GM23338 (cell line): ENCODE measurements around the gene CRYAB. TPM values are rescaled to one million over a fixed set of nuclear protein-coding genes. Genes with fewer than 3 reads are reported as not detected.
A peak's percentile ranks its signal among the peaks of the same experiment; 100 is the strongest.

Experiments
- ATAC-seq: fragments of 200-7000 bp; cut with Tn5 transposase; 3 replicates; pipeline ENCODE4 v1.9.1; 2020
- DNase-seq: peaks from one replicate; pipeline ENCODE4 v3.0.0-alpha.2; 2015; ENCODE audit warnings: low spot score
- H2AFZ ChIP-seq: fragments of 200-600 bp; sonication (generic); 2 replicates; pipeline ENCODE4 v1.8.0; 2016; ENCODE audit warnings: antibody characterized with exemption, mild to moderate bottlenecking, moderate library complexity
- H3F3A ChIP-seq: fragments of 200-600 bp; sonication (generic); replicated peaks from 2 replicates; pipeline ENCODE4 v1.8.0; 2017; ENCODE audit warnings: antibody characterized with exemption, mixed run types, low read depth
- H3K27ac ChIP-seq: fragments of 200-600 bp; sonication (generic); 2 replicates; pipeline ENCODE4 v1.6.1; 2016; ENCODE audit warnings: low read depth
- H3K27me3 ChIP-seq: fragments of 200-600 bp; sonication (generic); 2 replicates; pipeline ENCODE4 v1.8.0; 2016; ENCODE audit warnings: mild to moderate bottlenecking, mixed run types, moderate library complexity; ENCODE audit not compliant: insufficient read depth
- H3K36me3 ChIP-seq: fragments of 200-600 bp; sonication (generic); 2 replicates; pipeline ENCODE4 v1.8.0; 2016; ENCODE audit warnings: mild to moderate bottlenecking; ENCODE audit not compliant: insufficient read depth
- H3K4me1 ChIP-seq: fragments of 200-600 bp; sonication (generic); 2 replicates; pipeline ENCODE4 v1.8.0; 2016; ENCODE audit warnings: mild to moderate bottlenecking, moderate library complexity; ENCODE audit not compliant: insufficient read depth
- H3K4me2 ChIP-seq: fragments of 200-600 bp; sonication (generic); 2 replicates; pipeline ENCODE4 v1.7.1; 2017; ENCODE audit warnings: mixed run types
- H3K4me3 ChIP-seq: fragments of 200-600 bp; sonication (generic); 2 replicates; pipeline ENCODE4 v1.6.1; 2016; ENCODE audit warnings: mixed run types
- H3K79me2 ChIP-seq: fragments of 200-600 bp; sonication (generic); replicated peaks from 2 replicates; pipeline ENCODE4 v1.8.0; 2017; ENCODE audit warnings: mild to moderate bottlenecking; ENCODE audit not compliant: insufficient read depth
- H3K9me2 ChIP-seq: fragments of 200-600 bp; sonication (generic); 2 replicates; pipeline ENCODE4 v1.8.0; 2017; ENCODE audit not compliant: insufficient read depth
- H4K20me1 ChIP-seq: fragments of 200-600 bp; sonication (generic); replicated peaks from 2 replicates; pipeline ENCODE4 v1.8.0; 2017; ENCODE audit warnings: mild to moderate bottlenecking; ENCODE audit not compliant: insufficient read depth
- H3K27ac Mint-ChIP-seq: 2 replicates; pipeline ENCODE4 v1.8.0; 2020; ENCODE audit warnings: inconsistent platforms, mild to moderate bottlenecking, moderate library complexity, mixed read lengths
- H3K27me3 Mint-ChIP-seq: 3 replicates; pipeline ENCODE4 v1.8.0; 2022; ENCODE audit warnings: low read depth, mild to moderate bottlenecking, moderate library complexity, mixed read lengths, inconsistent platforms; ENCODE audit not compliant: insufficient read depth, poor library complexity
- H3K36me3 Mint-ChIP-seq: 3 replicates; pipeline ENCODE4 v1.8.0; 2021; ENCODE audit warnings: low read depth, mild to moderate bottlenecking, inconsistent platforms, moderate library complexity, mixed read lengths
- H3K4me1 Mint-ChIP-seq: 3 replicates; pipeline ENCODE4 v1.8.0; 2020; ENCODE audit warnings: mild to moderate bottlenecking, inconsistent platforms, mixed read lengths
- H3K4me3 Mint-ChIP-seq: 3 replicates; pipeline ENCODE4 v1.8.0; 2021; ENCODE audit warnings: moderate library complexity, mild to moderate bottlenecking, inconsistent platforms, mixed read lengths
- H3K9me3 Mint-ChIP-seq: 3 replicates; pipeline ENCODE4 v1.8.0; 2020; ENCODE audit warnings: moderate library complexity, mild to moderate bottlenecking, inconsistent platforms, mixed read lengths
- CREB1 ChIP-seq: fragments of 250-450 bp; sonication (Bioruptor Pico); IDR thresholded peaks from 2 replicates; pipeline ENCODE4 v1.5.0; 2020; ENCODE audit warnings: low read depth, mild to moderate bottlenecking, moderate library complexity
- EZH2 ChIP-seq: fragments of 200-600 bp; sonication (generic); IDR thresholded peaks from one replicate; pipeline ENCODE4 v1.8.0; 2017; ENCODE audit warnings: antibody characterized with exemption, mild to moderate bottlenecking, low read depth; ENCODE audit not compliant: unreplicated experiment
- EZH2phosphoT487 ChIP-seq: fragments of 200-600 bp; sonication (generic); IDR thresholded peaks from one replicate; pipeline ENCODE4 v1.8.1; 2018; ENCODE audit warnings: antibody characterized with exemption; ENCODE audit not compliant: unreplicated experiment
- JUNB ChIP-seq: IDR thresholded peaks from one replicate; pipeline ENCODE4 v1.6.1; 2016; ENCODE audit warnings: antibody characterized with exemption; ENCODE audit not compliant: unreplicated experiment
- NANOG ChIP-seq: IDR thresholded peaks from 2 replicates; pipeline ENCODE4 v1.6.1; 2016; ENCODE audit warnings: antibody characterized with exemption, borderline replicate concordance
- POLR2AphosphoS5 ChIP-seq: IDR thresholded peaks from 2 replicates; pipeline ENCODE4 v1.6.1; 2016; ENCODE audit warnings: antibody characterized with exemption, low read depth
- ZNF114 ChIP-seq: fragments of 250-450 bp; sonication (Bioruptor Pico); IDR thresholded peaks from 2 replicates; pipeline ENCODE4 v1.5.0; 2020; ENCODE audit warnings: mild to moderate bottlenecking, moderate library complexity
- polyA plus RNA-seq: library from polyadenylated mRNA; unstranded; fragments of >200 nt; fragmentation: Nextera tagmentation; extraction: Ambion mirVana; gene quantifications from 2 replicates; pipeline ENCODE4 v1.2.1, GENCODE V29; 2016
- total RNA-seq: library from RNA; depleted of rRNA; stranded (reverse); fragments of >200 nt; shearing (Covaris generic); gene quantifications from 2 replicates; pipeline ENCODE4 v1.2.3, GENCODE V29; 2014
- TF ChIP-seq, protein P1 (sequence below), 2 experiments: fragments of 200-600 bp in 1 of 2; sonication (generic) in 1 of 2; conservative IDR thresholded peaks; 2 replicates each; pipeline versions ENCODE4 v1.5.1 to v1.6.1; 2016 to 2017; ENCODE audit warnings: antibody characterized with exemption in 2 of 2, low read depth in 2 of 2, mild to moderate bottlenecking in 2 of 2, moderate library complexity in 1 of 2
- TF ChIP-seq, protein P2 (sequence below): IDR thresholded peaks from 2 replicates; pipeline ENCODE4 v1.6.1; 2016; ENCODE audit warnings: antibody characterized with exemption
- TF ChIP-seq, protein P3 (sequence below): IDR thresholded peaks from one replicate; pipeline ENCODE4 v1.6.1; 2018; ENCODE audit warnings: antibody characterized with exemption; ENCODE audit not compliant: unreplicated experiment

CRYAB gene
- total and polyA plus RNA-seq, 2 experiments from 2014 or later: 6.1 to 9.6 TPM

DNA sequence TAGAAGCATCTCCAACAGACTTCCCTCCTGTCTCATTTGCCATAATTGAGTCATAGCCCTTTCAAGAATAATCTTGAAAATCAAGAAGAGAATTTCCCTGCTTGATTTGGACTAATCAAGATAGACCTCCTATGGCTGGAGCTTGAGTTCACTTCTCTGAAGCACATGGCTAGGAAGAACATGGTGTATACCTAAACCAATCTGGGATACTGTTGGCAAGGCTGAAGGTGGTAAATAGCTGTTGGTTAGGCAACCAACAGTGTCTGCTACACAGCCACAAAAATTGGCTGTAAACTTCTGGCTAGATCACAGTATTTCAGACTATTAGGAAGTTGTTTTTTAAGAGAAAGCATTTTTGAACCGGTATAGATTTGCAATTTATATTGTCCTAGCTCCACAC, 4.9 kb downstream of the CRYAB start:
- no peak for TF ChIP-seq CREB1
- TF ChIP-seq, protein P1, sequence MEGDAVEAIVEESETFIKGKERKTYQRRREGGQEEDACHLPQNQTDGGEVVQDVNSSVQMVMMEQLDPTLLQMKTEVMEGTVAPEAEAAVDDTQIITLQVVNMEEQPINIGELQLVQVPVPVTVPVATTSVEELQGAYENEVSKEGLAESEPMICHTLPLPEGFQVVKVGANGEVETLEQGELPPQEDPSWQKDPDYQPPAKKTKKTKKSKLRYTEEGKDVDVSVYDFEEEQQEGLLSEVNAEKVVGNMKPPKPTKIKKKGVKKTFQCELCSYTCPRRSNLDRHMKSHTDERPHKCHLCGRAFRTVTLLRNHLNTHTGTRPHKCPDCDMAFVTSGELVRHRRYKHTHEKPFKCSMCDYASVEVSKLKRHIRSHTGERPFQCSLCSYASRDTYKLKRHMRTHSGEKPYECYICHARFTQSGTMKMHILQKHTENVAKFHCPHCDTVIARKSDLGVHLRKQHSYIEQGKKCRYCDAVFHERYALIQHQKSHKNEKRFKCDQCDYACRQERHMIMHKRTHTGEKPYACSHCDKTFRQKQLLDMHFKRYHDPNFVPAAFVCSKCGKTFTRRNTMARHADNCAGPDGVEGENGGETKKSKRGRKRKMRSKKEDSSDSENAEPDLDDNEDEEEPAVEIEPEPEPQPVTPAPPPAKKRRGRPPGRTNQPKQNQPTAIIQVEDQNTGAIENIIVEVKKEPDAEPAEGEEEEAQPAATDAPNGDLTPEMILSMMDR (conservative IDR thresholded peaks at IDR 0.05; ENCODE audit: low read depth in 2 of 2): no peak
- TF ChIP-seq, protein P2, sequence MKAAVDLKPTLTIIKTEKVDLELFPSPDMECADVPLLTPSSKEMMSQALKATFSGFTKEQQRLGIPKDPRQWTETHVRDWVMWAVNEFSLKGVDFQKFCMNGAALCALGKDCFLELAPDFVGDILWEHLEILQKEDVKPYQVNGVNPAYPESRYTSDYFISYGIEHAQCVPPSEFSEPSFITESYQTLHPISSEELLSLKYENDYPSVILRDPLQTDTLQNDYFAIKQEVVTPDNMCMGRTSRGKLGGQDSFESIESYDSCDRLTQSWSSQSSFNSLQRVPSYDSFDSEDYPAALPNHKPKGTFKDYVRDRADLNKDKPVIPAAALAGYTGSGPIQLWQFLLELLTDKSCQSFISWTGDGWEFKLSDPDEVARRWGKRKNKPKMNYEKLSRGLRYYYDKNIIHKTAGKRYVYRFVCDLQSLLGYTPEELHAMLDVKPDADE: no peak
- TF ChIP-seq POLR2AphosphoS5: no peak
- no peak for TF ChIP-seq NANOG
- TF ChIP-seq EZH2phosphoT487: no peak
- TF ChIP-seq, protein P3, sequence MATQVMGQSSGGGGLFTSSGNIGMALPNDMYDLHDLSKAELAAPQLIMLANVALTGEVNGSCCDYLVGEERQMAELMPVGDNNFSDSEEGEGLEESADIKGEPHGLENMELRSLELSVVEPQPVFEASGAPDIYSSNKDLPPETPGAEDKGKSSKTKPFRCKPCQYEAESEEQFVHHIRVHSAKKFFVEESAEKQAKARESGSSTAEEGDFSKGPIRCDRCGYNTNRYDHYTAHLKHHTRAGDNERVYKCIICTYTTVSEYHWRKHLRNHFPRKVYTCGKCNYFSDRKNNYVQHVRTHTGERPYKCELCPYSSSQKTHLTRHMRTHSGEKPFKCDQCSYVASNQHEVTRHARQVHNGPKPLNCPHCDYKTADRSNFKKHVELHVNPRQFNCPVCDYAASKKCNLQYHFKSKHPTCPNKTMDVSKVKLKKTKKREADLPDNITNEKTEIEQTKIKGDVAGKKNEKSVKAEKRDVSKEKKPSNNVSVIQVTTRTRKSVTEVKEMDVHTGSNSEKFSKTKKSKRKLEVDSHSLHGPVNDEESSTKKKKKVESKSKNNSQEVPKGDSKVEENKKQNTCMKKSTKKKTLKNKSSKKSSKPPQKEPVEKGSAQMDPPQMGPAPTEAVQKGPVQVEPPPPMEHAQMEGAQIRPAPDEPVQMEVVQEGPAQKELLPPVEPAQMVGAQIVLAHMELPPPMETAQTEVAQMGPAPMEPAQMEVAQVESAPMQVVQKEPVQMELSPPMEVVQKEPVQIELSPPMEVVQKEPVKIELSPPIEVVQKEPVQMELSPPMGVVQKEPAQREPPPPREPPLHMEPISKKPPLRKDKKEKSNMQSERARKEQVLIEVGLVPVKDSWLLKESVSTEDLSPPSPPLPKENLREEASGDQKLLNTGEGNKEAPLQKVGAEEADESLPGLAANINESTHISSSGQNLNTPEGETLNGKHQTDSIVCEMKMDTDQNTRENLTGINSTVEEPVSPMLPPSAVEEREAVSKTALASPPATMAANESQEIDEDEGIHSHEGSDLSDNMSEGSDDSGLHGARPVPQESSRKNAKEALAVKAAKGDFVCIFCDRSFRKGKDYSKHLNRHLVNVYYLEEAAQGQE: no peak
- TF ChIP-seq JUNB: no peak
- H3K4me2 ChIP-seq: no peak overlapping the region
- no peak for ATAC-seq
- H3K27me3 ChIP-seq: no peaks in the 10 kb centered on the region
- H3F3A ChIP-seq: no peaks in the 10 kb centered on the region
- no peaks in the 10 kb centered on the region for H3K36me3 ChIP-seq
- no peaks in the 10 kb centered on the region for H4K20me1 ChIP-seq
- Mint-ChIP-seq H3K27me3 (peaks cover 3% of the 10 kb centered on the region), H3K4me1 (peaks cover 19% of the 10 kb centered on the region), H3K36me3 (no peaks in the 10 kb centered on the region), H3K9me3 (no peaks in the 10 kb centered on the region; the same call in 1 of the 3 replicates), H3K4me3 (no peak overlapping the region), H3K27ac (no peak overlapping the region)
- H3K27ac ChIP-seq: no peak overlapping the region
- peaks cover 14% of the 10 kb centered on the region for H3K4me1 ChIP-seq
- H2AFZ ChIP-seq: peak overlapping the region; percentile 32; the same call in 1 of the 2 replicates
- no peaks in the 10 kb centered on the region for H3K79me2 ChIP-seq
- DNase-seq: no peak
- no peaks in the 10 kb centered on the region for H3K9me2 ChIP-seq
- H3K4me3 ChIP-seq: no peak overlapping the region

DNA sequence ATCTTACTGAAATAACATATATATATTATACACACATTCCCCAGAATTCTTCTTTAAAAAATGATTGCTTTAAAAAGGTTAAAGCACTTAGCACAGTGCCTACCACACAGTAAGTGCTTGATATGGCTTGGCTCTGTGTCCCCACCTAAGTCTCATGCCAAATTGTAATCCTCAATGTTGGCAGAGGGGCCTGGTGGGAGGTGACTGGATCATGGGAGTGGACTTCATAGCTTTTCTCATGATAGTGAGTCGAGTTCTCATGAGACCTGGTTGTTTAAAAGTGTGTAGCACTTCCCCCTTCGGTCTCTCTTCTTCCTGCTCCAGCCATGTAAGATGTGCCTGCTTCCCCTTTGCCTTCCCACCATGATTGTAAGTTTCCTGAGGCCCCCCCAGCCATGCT, 6.2 kb downstream of the CRYAB start:
- Histone ChIP-seq H3K4me1 (0 out of 2 replicates have a peak, but pooled peaks cover 6% of the 10 kb centered on the region), H3K27ac (no peak overlapping the region), H3K27me3 (no peaks in the 10 kb centered on the region), H3K79me2 (no peaks in the 10 kb centered on the region), H4K20me1 (no peaks in the 10 kb centered on the region), H3K4me3 (no peak overlapping the region), H3K9me2 (no peaks in the 10 kb centered on the region), H3F3A (no peaks in the 10 kb centered on the region), H2AFZ (no peak overlapping the region), H3K36me3 (no peaks in the 10 kb centered on the region), H3K4me2 (no peak overlapping the region)
- TF ChIP-seq, protein P1 (conservative IDR thresholded peaks at IDR 0.05; ENCODE audit: low read depth in 2 of 2): no peak
- no peak for TF ChIP-seq EZH2phosphoT487
- TF ChIP-seq EZH2: no peak
- TF ChIP-seq CREB1: no peak
- TF ChIP-seq JUNB: no peak
- TF ChIP-seq, protein P3: no peak
- no peak for TF ChIP-seq ZNF114 (CRISPR knock-in tag)
- Mint-ChIP-seq H3K4me1 (peaks cover 10% of the 10 kb centered on the region; the same call in 2 of the 3 replicates), H3K36me3 (no peaks in the 10 kb centered on the region), H3K27me3 (no peaks in the 10 kb centered on the region), H3K9me3 (no peaks in the 10 kb centered on the region; the same call in 1 of the 3 replicates), H3K27ac (no peak overlapping the region), H3K4me3 (no peak overlapping the region)
- ATAC-seq: no peak
- no peak for DNase-seq
